GM19455 (cell line): ENCODE data around the gene SLIT3.

Experiments used
- ATAC-seq: cut with Tn5 transposase; IDR thresholded peaks from one replicate; pipeline ENCODE4 v1.9.1; 2021; ENCODE audit not compliant: unreplicated experiment

SLIT3 gene

GRCh38 chr5:168817591-168817990, 483.3 kb downstream of the SLIT3 start:
- no peak for ATAC-seq

- no peak for ATAC-seq
These were observed 484.3 kb downstream of the SLIT3 start for GRCh38 chr5:168816661-168817060.

DNA sequence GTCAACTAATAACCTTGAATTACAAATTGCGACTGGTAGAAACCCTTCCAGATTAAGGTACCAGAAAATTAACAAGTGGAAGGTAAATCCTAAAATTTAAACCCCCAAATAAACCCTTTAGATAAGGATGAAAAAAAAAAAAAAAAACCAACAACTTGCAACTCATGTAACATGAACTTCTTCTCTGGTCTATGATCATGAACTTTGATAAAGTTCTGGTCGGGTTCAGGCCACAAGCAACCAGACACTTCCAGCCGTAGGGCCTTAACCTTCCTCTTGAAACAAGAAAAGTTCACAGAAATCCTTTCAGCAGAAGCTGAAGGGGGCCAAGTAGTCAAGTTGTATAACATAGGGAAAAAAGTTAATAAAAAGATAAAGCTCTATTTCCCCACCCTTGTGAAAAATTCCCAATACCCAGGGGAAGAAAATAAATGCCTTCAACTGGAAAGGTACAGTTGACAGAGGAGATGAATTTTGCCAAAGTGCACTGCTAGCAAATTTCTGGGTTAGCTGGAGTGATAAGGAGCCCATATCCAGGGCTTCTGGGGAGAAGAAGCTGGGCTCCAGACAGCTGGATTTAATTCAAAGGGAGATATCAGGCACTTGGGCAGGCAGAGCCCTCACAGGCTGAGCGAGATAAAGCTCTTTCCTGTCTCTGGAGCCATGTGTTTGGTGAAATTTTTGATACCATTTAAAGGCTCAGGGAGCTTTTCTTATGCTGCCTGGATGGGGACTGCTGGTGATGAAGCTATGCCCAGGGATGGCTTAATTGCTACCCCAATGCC, 487.6 kb downstream of the SLIT3 start:
- ATAC-seq: no peak

DNA sequence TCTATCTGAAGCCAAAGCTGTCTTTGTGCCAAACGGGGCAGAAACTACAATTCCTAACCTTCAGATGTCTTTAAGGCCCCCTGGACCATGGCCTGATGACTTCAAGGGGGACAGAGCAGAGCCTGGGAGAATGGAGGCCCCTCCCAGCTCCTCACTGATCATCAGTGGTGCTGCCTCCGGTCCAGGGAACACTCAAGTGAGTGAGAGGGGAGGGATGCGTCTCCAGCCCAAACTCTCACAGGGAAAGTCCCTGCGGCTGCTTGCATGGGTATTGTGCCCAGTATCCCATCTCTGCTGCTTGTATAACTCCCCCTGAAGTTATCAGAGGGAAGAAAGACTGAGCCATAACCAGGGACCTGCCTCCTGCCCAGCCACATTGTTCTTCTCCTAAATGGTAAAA, 490.3 kb downstream of the SLIT3 start:
- ATAC-seq: no peak

GRCh38 chr5:168809218-168809617, 491.7 kb downstream of the SLIT3 start:
- ATAC-seq: no peak

DNA sequence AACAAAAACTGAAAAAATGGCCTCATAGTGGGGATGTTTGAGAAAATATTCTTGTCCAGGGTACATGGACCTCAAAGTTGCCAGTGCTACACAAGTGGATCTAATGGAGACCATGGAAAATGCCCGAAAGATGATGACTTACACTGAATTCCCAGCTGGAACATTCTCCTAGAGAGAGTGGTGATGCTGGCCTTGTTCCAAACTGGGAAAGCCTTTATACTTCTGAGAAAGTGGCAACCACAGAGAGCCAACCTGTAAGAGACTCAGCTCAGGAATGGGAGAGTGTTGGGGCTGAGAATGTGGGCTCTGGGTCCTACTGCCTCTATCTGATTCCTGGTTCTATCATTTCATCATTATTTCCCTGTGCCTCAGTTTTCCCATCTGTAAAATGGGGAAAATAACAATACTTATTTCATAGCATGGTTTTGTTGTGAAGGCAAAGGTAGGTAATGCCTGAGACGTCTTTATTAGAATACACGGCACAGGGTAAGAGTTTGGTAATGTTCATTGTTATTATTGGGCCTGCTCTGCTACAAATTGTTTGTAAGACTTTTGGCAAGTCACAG, 492.8 kb downstream of the SLIT3 start:
- no peak for ATAC-seq

DNA sequence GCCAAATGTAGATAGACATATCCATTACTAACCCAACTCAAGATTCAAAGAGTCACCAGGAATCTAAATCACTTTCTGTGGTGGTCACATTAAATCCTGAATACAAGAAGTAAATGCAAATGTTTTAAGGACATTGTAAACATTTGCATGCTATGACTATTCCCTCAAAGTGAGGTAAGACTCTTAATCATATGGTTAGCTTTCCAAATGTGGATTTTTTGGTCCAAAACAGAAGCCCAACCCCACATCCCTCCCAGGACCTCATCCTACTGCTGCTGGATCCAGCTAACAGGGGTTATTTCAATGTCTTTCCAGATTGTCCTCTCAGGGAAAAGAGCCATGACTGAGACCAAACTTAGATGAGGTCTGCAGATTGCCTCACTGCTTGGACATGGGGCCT, 493.7 kb downstream of the SLIT3 start:
- no peak for ATAC-seq

GRCh38 chr5:168803541-168803940, 497.4 kb downstream of the SLIT3 start:
- ATAC-seq: no peak

DNA sequence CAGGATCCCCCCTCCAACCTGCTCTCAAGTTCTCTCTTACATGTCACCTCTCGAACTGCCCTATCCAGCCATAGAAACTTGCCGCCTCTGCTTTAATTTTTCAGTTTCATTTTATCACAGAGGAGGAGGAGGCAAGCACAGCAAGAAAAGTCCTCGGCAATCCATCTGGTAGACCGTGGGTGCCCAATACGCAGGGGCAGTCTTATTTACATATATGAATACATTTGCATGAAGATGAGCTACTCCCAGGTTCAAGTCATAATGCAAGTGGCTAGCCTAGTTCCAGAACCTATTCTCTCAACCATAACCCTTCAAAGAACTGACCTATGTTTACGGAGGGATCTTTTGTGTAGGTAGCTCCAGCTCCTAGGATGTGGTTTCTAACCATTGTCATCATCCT, 498.6 kb downstream of the SLIT3 start:
- ATAC-seq: peak; percentile 58

GRCh38 chr5:168801567-168801966, 499.4 kb downstream of the SLIT3 start:
- no peak for ATAC-seq

DNA sequence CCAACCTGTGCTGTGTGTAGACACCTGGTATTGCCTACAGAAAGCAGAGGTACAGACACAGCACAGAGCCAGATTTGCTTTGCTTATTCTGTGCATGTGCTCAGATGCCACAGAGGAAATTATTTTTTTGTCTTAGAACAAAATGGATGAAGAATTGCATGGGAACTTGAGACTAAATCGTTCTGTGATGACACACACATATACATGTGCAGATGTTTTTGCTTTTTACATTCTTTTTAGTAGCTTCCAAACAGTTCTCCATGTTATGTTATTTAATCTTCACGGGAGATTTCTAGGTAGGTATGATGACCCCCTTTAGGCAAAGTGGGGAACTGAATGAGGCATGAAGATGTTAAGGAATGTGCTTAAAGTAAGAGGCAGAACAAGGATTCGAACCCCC, 500.2 kb downstream of the SLIT3 start:
- ATAC-seq: no peak

DNA sequence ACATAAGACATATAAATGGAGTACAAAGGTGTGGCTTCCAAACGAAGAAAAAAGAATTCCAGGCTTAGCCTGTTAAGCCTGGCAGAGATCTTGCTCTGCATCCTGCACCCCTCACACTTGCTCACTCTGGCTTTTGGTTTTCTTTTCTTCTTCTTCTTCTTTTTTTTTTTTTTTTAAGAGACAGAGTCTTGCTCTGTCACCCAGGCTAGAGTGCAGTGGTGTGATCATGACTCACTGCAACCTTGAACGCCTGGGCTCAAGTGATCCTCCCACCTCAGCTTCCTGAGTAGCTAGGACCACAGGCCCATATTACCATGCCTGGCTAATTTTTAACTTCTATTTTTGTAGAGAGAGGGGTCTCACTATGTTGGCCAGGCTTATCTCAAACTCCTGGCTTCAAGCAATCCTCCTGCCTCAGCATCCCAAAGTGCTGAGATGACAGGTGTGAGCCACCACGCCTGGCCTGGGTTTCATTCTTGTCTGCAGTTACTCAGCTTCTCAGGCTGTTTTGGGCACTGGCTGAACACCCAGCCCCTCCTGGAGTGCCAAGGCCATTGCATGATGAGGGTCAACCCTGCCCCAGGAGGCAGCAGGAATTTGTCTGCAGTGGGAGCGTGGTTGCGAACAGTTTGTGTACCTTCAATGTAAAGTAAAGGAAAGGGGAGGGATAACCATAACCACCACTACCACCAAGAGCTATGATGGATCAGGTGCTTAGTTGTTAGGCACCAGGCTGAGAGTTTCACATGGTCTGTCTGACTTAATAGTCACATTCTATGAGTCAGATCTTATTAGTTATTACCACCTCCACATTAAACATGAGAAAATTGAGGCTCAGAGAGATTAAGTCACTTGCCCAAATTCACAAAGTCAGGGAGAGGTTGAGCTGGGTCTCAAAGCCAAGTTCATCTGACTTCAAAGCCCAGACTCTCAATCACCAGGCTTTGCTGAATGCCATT, 502.6 kb downstream of the SLIT3 start:
- ATAC-seq: no peak

DNA sequence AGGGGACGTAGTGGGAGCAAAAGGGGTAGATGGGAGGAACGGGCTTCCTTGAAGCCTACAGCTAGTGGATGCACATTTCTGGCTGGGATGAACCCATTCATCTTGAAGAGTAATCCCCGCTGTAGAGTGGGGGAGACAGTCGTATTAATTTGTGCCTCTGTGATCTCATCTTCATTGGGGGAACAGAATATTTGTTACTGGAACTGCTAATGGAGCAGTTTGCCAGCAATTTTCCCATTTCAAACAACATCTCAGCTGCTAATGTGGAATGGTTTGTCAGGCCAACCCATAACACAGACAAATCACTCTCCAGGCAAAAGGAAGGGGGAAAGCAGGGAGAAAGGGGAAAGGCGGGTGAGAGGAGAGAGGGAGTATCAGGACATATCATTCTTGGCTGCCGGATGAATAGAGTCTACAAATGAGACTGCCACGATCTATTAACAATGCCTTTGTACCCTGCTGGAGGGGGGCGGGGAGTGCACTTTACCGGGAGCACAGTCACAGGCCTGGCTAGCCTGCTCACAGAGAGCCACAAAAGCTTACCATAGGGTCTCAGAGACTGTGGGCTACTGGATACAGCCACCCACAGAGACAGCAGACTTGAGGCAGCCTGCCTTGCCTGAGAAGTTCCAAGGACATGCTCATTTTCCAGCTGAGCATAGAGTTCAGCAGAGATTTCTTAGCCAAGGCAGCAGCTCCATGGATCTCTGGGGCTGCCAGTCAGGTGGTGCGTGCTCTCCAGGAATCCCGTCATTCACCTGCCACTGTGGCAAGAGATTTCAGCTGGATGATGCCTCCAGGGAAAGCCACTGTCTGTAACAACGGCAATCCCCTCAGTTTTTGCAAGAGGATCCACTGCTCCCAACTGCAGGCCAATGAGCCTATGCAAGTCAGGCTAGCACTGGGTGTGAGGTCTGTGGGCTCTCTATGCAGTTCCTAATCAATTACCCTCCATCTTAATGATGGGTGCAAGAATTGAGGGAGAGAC, 504.1 kb downstream of the SLIT3 start:
- no peak for ATAC-seq

GRCh38 chr5:168796000-168796399, 504.9 kb downstream of the SLIT3 start:
- ATAC-seq: no peak

DNA sequence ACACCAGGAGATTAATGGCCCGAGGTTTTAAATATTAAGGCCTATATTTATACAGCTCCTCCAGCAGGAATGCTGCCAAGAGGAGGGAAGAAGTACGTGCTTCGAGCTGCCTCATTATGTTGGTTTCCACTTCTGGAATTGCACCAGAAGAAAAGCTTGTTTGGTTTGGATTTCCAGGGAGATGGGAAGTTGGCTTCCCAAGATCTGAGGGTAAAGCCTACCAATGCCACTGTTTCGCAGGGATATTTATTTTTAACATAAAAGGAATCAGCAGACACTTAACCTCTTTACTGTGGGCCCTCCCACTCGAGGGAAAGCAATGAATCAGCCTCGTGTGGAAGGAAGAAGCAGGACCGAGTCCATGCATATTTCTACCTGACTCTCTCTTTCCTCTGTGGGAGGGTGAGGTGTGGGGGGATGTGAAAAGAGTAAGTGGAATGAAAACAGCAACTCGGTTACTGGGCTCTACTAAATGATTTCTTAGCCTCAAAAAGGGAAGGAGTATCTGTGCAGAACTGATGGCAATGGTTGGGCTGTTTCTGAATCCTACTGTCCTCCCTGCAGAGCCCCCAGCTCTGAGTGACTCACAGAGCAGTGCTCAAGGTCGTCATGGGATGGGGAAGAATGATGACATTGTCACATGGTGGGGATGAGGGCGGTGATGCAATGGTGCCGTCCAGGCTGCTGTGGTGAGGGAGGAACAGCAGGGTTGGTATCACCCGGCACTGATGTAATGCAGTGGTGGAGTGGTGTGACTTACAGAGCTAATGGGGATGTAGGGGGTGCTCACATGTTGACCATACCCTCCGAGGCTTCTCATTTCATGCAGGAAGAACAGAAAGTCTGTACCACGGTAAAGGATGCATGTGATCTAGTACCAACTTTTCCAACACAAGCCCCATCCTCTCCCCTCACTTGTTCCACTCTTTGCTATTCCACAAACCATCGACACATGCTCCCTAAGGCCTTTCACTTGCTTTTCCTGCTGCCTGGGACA, 506.8 kb downstream of the SLIT3 start:
- ATAC-seq: no peak

DNA sequence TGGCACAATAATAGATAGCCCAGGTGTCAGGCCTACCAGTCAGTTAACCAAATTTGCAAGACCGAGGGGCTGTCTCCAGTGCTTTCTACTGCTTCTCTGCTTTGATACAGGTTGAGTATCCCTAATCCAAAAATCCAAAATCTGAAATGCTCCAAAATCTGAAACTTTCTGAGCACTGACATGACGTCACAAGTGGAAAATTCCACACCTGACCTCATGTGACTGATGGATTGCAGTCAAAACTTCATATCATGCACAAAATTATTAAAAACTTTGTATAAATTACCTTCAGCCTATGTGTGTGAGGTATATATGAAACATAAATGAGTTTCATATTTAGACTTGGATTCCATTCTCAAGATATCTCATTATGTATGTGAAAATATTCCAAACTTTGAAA, 508.3 kb downstream of the SLIT3 start:
- ATAC-seq: no peak

- ATAC-seq: no peak
These were observed 510.2 kb downstream of the SLIT3 start for GRCh38 chr5:168790671-168791250.

DNA sequence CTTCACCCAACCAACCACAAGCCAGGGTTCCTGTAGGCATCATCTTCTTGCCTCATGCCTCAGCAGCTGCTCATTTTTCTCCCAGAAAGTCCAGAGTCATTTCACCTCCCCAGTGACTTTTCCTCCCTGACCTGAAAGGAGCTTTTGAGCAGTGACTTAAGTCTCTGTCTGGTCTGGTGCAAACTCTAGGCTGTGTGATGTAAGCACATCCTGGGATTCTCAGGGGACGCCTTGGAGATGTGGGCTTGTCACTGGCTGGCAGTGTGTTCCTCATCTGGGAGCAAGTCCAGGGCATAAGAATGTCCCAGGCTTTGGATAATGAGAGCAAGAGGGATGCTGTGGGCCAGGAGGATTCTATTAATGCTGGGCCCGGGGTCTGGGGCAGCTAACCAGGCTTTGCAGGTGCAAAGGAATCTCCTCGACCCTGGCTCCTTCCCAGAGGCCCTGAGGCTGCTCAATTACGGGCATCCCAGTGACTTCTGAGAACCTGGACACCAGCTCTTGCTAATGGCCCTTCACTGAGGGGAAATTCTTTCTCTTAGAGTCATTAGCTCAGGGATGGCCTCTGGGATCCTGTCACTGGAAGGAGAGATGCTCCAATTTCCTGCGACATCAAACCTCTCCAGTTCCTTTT, 510.8 kb downstream of the SLIT3 start:
- no peak for ATAC-seq

DNA sequence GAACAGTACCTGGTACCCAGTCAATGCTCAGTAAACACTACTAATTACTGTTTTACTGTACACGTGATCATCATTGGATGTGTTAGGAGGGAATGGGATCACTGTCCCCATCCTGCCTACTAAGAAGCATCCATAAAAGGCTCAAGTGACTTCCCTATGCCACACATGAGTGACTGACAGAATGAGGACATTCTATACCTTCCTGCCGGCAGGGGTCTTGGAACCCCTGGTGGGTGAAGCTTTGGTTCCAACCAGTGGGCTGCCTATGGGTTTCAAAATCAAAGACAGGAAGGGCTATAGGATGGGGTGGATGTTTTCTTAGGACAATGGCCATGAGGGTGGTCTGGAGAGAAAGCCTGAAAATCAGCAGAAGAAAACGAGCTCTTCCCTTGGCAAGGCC, 512.2 kb downstream of the SLIT3 start:
- no peak for ATAC-seq
